Activated CD4-positive, alpha-beta T cell treated with anti-CD3 and anti-CD28 coated beads, Interleukin-2, amount 10 ng/mL, durations not matched to agents 24 days and 14 days (primary cell): ENCODE results near the gene PET117. TPM values are rescaled to one million over a fixed set of nuclear protein-coding genes. Genes with fewer than 3 reads are reported as not detected.
"Not testable (repeated sequence)": the region's sequence is repeated elsewhere in the genome, so short reads cannot be mapped to it uniquely, and the experiment has no call there.

Source experiments
- DNase-seq: peaks from one replicate; pipeline ENCODE4 v3.0.0; 2022
- H3K27ac Mint-ChIP-seq: one replicate; pipeline ENCODE4 v1.8.0; 2022; ENCODE audit warnings: mild to moderate bottlenecking, mixed read lengths
- H3K27me3 Mint-ChIP-seq: one replicate; pipeline ENCODE4 v1.8.0; 2022; ENCODE audit warnings: mixed read lengths
- H3K36me3 Mint-ChIP-seq: one replicate; pipeline ENCODE4 v1.8.0; 2022; ENCODE audit warnings: low read depth, mild to moderate bottlenecking, mixed read lengths
- H3K4me1 Mint-ChIP-seq: one replicate; pipeline ENCODE4 v1.8.0; 2021; ENCODE audit warnings: mixed read lengths
- H3K4me3 Mint-ChIP-seq: one replicate; pipeline ENCODE4 v1.8.0; 2022; ENCODE audit warnings: mild to moderate bottlenecking, moderate library complexity, mixed read lengths
- H3K9me3 Mint-ChIP-seq: one replicate; pipeline ENCODE4 v1.8.0; 2021; ENCODE audit warnings: mixed read lengths
- intact Hi-C: fragments of 100-400 bp; cut with micrococcal nuclease; formaldehyde crosslinking; loops from one replicate; pipeline ENCODE4 v1.15.1; 2023
- total RNA-seq: library from RNA; stranded (reverse); gene quantifications from 2 replicates; pipeline ENCODE4 v1.2.3, GENCODE V29; 2022

PET117 gene, protein sequence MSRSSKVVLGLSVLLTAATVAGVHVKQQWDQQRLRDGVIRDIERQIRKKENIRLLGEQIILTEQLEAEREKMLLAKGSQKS
- total RNA-seq = 18.5 and 19.5 TPM in 2 replicates

DNA sequence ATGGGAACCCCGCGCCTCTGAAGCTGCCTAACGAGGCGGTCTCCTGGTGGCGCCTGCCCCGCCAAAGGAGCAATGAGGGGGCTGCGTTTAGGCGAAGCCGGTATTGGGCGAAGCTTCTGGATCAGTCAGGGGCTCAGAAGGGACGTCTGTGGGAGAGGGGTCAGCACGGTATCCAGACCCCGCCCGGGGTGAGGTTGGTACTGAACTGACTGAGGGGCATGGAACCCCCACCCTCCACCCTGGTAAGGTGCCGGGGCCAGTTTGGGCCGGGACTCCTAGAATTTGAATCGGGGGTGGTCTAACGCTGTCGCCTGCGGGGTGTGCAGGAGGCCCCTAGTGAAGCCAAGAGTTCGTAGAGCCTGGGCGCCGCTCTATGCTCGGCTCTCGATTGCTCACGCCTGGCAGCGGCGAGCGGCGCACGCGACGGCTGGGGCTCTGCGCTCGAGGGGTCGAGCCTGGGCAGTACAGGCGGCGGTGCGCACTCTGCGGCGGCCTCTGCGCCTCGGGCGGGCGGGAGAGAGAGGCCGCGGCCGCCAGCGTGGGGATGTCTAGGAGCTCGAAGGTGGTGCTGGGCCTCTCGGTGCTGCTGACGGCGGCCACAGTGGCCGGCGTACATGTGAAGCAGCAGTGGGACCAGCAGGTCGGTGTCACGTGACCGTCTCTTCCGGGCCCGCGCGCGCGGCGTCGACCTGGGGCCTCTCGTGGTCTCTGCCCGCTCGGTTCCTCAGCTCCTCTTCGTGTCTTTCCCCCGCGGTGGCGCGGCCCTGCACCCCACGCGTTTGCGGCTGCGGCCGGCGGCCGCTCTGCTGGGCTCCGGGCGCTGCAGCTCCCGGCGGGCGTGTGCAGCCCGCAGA, at the start of gene PET117, which contains the start of gene KAT14:
Gene PET117, plus strand, starts transcription at position 452 of the 854 bp plus-strand sequence. Its CDS starts 93 bp downstream, at position 545.
Gene KAT14, plus strand, starts transcription at position 452 of the 854 bp plus-strand sequence. CDS start 4,798 bp downstream, outside the sequence.
- Mint-ChIP-seq H3K4me3 (peak within 1 kb of the TSS; percentile 75), H3K27me3 (peaks cover 3% of the 10 kb centered on the region), H3K36me3 (peaks cover 17% of the 10 kb centered on the region), H3K9me3 (no peaks in the 10 kb centered on the region), H3K4me1 (peaks cover 26% of the 10 kb centered on the region), H3K27ac (peak within 1 kb of the TSS; percentile 89)
- intact Hi-C loops = loop anchor here (1.0 to 10.0 kb wide), 4 partner anchors 151 to 1563 kb away; partner anchors contain the start of genes KIF16B, RRBP1, SNRPB2 and ZNF133
- DNase-seq = peak; percentile 98

DNA sequence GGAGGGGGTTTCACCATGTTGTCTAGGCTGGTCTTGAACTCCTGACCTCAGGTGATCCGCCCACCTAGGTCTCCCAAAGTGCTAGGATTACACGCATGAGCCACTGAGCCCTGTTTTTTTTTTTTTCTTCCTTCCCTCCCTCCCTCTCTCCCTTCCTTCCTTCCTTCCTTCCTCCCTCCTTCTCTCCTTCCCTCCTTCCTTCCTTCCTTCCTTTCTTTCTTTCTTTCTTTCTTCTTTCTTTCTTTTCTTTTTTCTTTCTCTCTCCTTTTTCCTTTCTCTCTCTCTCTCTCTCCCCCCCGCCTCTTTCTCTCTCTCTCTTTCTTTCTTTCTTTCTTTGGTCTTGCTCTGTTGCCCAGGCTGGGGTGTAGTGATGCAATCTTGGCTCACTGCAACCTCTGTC, 49.4 kb upstream of the PET117 start:
- DNase-seq, intact Hi-C loops, H3K4me3 Mint-ChIP-seq, H3K36me3 Mint-ChIP-seq, H3K27me3 Mint-ChIP-seq, H3K4me1 Mint-ChIP-seq, H3K27ac Mint-ChIP-seq, H3K9me3 Mint-ChIP-seq: not testable (repeated sequence)

- intact Hi-C loops, H3K4me3 Mint-ChIP-seq, DNase-seq, H3K36me3 Mint-ChIP-seq, H3K9me3 Mint-ChIP-seq, H3K4me1 Mint-ChIP-seq, H3K27me3 Mint-ChIP-seq, H3K27ac Mint-ChIP-seq: not testable (repeated sequence)
These were observed 48.8 kb upstream of the PET117 start for GRCh38 chr20:18088841-18089240.

DNA sequence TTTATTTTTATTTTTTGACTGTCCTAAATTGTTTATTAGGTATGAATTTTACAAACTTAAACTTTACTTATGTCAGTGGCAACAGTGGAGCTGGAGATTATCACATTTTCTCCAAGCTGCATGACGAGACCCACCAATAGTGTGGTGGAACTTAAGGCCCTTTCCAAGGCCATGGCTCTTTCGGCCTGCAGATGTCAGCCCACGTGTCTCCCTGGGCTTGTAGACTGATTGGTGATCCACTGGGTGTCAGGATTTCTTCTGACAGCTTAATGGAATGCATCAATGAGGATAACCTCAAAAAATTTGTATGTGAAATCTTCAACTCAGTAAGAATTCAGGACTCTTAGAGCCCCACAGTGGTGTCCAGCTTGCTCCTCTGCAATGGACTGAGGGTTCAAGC, 47.6 kb upstream of the PET117 start:
- intact Hi-C loops = no loop called here
- H3K36me3 Mint-ChIP-seq = no peaks in the 10 kb centered on the region
- no peak for DNase-seq
- H3K27me3 Mint-ChIP-seq = no peaks in the 10 kb centered on the region
- no peaks in the 10 kb centered on the region for H3K9me3 Mint-ChIP-seq
- H3K27ac Mint-ChIP-seq = no peak overlapping the region
- no peak overlapping the region for H3K4me3 Mint-ChIP-seq
- no peaks in the 10 kb centered on the region for H3K4me1 Mint-ChIP-seq

GRCh38 chr20:18090477-18090876, 47.2 kb upstream of the PET117 start:
- no peaks in the 10 kb centered on the region for H3K27me3 Mint-ChIP-seq
- H3K9me3 Mint-ChIP-seq = no peaks in the 10 kb centered on the region
- H3K4me3 Mint-ChIP-seq = no peak overlapping the region
- no peaks in the 10 kb centered on the region for H3K4me1 Mint-ChIP-seq
- no peak overlapping the region for H3K27ac Mint-ChIP-seq
- no peak for DNase-seq
- intact Hi-C loops = no loop called here
- H3K36me3 Mint-ChIP-seq = no peaks in the 10 kb centered on the region

DNA sequence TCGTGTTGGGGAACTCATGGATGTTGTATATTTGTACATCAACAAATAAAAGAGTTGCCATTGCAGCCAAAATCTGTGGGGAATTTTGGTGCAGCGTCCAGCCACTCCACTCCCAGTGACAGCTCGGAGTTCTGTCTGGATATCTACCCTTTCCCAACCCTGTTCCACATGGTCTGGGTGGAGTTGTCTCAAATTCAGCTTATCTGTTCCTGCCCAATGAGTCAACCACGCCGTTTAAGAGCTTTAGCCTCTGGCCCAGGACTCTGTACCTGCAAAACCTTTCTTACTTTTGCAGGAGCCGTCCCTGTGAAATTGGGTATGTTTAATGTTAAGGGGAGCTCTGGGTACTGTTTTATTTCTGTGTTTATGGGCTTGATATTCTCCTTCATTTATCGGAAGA, 46.0 kb upstream of the PET117 start:
- Mint-ChIP-seq H3K4me1 (no peaks in the 10 kb centered on the region), H3K27ac (no peak overlapping the region), H3K9me3 (no peaks in the 10 kb centered on the region), H3K36me3 (no peaks in the 10 kb centered on the region), H3K4me3 (no peak overlapping the region), H3K27me3 (no peaks in the 10 kb centered on the region)
- DNase-seq = no peak
- intact Hi-C loops = no loop called here

- DNase-seq = no peak
- H3K27ac Mint-ChIP-seq = no peak overlapping the region
- H3K9me3 Mint-ChIP-seq = no peaks in the 10 kb centered on the region
- intact Hi-C loops = no loop called here
- H3K4me1 Mint-ChIP-seq = no peaks in the 10 kb centered on the region
- no peak overlapping the region for H3K4me3 Mint-ChIP-seq
- no peaks in the 10 kb centered on the region for H3K36me3 Mint-ChIP-seq
- no peaks in the 10 kb centered on the region for H3K27me3 Mint-ChIP-seq
These were observed 44.8 kb upstream of the PET117 start for GRCh38 chr20:18092890-18093289.

- Mint-ChIP-seq H3K36me3 (no peaks in the 10 kb centered on the region), H3K27me3 (no peaks in the 10 kb centered on the region), H3K9me3 (no peaks in the 10 kb centered on the region), H3K4me1 (no peaks in the 10 kb centered on the region), H3K4me3 (no peak overlapping the region), H3K27ac (no peak overlapping the region)
- no peak for DNase-seq
- intact Hi-C loops = no loop called here
These were observed 44.3 kb upstream of the PET117 start for GRCh38 chr20:18093388-18093787.

DNA sequence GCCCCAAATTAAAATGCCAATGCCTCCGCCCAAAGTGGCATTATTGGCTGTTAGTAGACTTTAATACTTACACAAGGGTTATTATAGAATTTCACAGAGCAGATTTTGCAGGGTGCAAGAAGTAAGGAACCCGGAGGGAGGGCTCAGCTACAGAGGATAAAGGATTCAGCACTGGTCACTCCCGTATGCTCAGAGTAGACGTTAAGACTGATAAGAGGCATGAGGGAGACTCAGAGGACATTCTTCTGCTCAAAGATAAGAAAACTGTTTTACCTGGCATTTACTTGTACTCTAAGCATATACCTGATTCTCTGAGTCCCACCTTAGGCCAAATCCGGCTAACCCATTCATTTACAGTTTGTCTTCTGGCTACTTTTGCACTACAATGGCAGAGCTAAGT, 43.5 kb upstream of the PET117 start:
- intact Hi-C loops = no loop called here
- peaks cover 4% of the 10 kb centered on the region for H3K9me3 Mint-ChIP-seq
- no peaks in the 10 kb centered on the region for H3K36me3 Mint-ChIP-seq
- H3K27ac Mint-ChIP-seq = no peak overlapping the region
- no peak for DNase-seq
- no peaks in the 10 kb centered on the region for H3K27me3 Mint-ChIP-seq
- no peak overlapping the region for H3K4me3 Mint-ChIP-seq
- no peaks in the 10 kb centered on the region for H3K4me1 Mint-ChIP-seq

GRCh38 chr20:18100569-18100968, 37.1 kb upstream of the PET117 start:
- H3K4me1 Mint-ChIP-seq, H3K9me3 Mint-ChIP-seq, DNase-seq, H3K27me3 Mint-ChIP-seq, H3K27ac Mint-ChIP-seq, H3K36me3 Mint-ChIP-seq, intact Hi-C loops, H3K4me3 Mint-ChIP-seq: not testable (repeated sequence)

DNA sequence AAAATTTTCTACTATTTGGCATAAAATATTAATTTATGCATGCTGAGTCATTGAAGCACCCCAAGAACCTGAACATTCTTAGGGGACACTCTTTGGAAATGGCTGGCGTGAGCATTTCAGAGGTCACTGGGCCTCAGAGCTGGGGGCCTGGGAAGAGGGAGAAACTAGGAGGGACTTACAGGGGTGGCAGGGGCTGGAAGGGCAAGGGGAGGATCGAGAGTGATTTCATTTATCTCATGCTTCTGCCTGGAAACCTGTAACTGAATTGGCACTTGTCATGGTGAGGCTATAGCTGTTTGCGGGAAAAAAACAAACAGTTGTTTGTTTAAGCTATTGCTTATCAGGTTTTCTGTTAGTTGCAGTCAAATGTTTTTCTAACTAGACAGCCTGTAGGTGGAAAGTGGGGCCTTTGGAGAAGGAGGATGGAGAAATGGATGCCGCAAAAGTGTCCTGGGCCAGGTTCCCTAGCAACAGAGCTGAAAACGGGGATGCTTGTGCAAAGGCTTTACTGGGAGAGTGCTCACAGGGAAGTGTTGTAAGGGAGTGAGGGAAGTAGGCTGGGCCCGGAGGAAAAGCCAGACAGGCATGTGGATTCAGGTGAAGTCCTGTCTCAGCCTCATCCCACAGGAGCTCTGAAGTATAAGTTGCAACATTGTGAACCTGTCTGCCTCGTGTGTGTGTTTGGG, 36.4 kb upstream of the PET117 start:
- Mint-ChIP-seq H3K27me3 (no peaks in the 10 kb centered on the region), H3K27ac (no peak overlapping the region), H3K4me1 (no peaks in the 10 kb centered on the region), H3K36me3 (no peaks in the 10 kb centered on the region), H3K4me3 (no peak overlapping the region), H3K9me3 (peaks cover 4% of the 10 kb centered on the region)
- intact Hi-C loops = no loop called here
- no peak for DNase-seq

DNA sequence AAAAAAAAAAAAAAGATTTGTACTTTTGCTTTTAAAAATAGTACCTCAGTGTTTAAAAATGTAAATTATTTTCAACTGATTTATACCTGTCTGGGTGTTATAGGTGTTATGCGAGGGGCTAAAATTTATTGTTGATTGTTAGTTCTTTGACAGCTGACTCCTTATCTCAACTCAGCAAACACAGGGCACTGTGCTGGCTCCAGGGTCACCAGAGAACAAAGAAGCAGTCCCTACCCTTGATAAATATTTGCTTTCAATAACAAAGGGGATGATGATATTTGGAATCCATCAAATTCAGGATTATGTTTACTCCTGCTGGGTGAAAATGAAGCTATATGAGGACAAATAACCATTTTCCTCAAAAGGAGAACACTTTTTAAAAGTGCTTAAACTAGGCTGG, 34.2 kb upstream of the PET117 start:
- no peaks in the 10 kb centered on the region for H3K4me1 Mint-ChIP-seq
- intact Hi-C loops = no loop called here
- peaks cover 5% of the 10 kb centered on the region for H3K27me3 Mint-ChIP-seq
- DNase-seq = no peak
- H3K27ac Mint-ChIP-seq = no peak overlapping the region
- H3K9me3 Mint-ChIP-seq = peaks cover 4% of the 10 kb centered on the region
- H3K36me3 Mint-ChIP-seq = no peaks in the 10 kb centered on the region
- H3K4me3 Mint-ChIP-seq = no peak overlapping the region

GRCh38 chr20:18108326-18108725, 29.3 kb upstream of the PET117 start:
- Mint-ChIP-seq H3K4me1 (no peaks in the 10 kb centered on the region), H3K9me3 (no peaks in the 10 kb centered on the region), H3K36me3 (no peaks in the 10 kb centered on the region), H3K27me3 (peaks cover 16% of the 10 kb centered on the region), H3K4me3 (no peak overlapping the region), H3K27ac (no peak overlapping the region)
- intact Hi-C loops = no loop called here
- no peak for DNase-seq

- H3K27ac Mint-ChIP-seq, H3K4me1 Mint-ChIP-seq, intact Hi-C loops, H3K36me3 Mint-ChIP-seq, H3K4me3 Mint-ChIP-seq: not testable (repeated sequence)
- H3K27me3 Mint-ChIP-seq = peaks cover 13% of the 10 kb centered on the region
- peaks cover 19% of the 10 kb centered on the region for H3K9me3 Mint-ChIP-seq
- DNase-seq = peak; percentile 62
These were observed 9.1 kb upstream of the PET117 start for GRCh38 chr20:18128574-18128973.
